ENCODE measurements around the gene RRP1.
A peak's percentile ranks its signal among the peaks of the same experiment; 100 is the strongest.

RRP1 gene

GRCh38 chr21:43753439-43753799, 36.0 kb upstream of the RRP1 start:
- no peak overlapping the region for H3K9ac ChIP-seq (ENCODE audit: insufficient read length, low read depth)
- peaks cover 96% of the 10 kb centered on the region for H3K36me3 ChIP-seq (ENCODE audit: insufficient read depth, insufficient read length, low read length)

DNA sequence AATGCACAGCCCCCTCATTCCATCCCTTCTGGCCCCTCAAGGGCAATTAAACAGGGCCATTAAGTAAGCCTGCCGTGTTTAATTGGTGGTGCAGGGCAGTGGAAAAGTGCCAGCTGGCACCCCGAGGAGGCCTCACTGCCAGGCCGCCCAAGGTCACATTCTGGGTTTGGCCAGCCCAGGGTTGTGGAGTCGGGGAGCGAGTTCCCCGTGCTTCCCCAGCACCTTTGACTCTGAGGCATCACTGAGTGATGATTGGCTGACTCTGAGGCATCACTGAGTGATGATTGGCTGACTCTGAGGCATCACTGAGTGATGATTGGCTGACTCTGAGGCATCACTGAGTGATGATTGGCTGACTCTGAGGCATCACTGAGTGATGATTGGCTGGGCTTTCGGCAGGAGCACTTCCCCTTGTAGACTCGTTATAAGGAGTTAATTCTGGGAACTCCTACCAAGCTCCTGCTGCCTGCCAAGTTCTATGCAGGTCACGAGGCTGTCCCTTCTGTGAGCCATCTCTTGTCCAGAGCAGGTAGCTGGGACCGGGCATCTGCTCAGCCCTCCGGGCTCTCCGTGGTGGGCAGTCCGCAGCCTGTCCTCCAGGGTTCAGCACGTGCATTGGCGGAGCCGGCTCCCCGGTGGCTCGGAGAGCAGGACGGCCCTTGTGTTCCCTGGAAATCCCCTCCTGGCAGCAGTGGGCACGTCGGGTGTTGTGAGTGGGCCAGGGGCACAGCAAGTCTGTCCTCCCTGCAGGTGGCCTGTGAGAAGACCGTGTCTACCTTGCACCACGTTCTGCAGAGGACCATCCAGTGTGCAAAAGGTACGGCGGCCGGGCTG, 34.2 kb upstream of the RRP1 start:
- Histone ChIP-seq H3K27me3 (ENCODE audit: insufficient read depth, insufficient read length) (no peaks in the 10 kb centered on the region), H3K36me3 (ENCODE audit: insufficient read depth, insufficient read length, low read length) (peaks cover 95% of the 10 kb centered on the region), H3K4me1 (ENCODE audit: insufficient read depth, insufficient read length) (peaks cover 9% of the 10 kb centered on the region), H3K4me3 (ENCODE audit: insufficient read length, low read depth) (no peak overlapping the region), H3K9ac (ENCODE audit: insufficient read length, low read depth) (no peak overlapping the region), H3K9me3 (ENCODE audit: insufficient read depth, low read length) (no peaks in the 10 kb centered on the region)
- TF ChIP-seq SUZ12 (IDR thresholded peaks at IDR 0.05; ENCODE audit: extremely low read depth, insufficient read depth, insufficient read length), result no peak
- TF ChIP-seq YY1 (IDR thresholded peaks at IDR 0.05; ENCODE audit: insufficient read depth, insufficient read length), result no peak
- no peak for TF ChIP-seq ZNF274 (IDR thresholded peaks at IDR 0.05; ENCODE audit: low read depth, low read length)
- DNase-seq (ENCODE audit: low read depth, low spot score), result no peak

More at GRCh38 chr21:43753439-43753799, 36.0 kb upstream of the RRP1 start:
- Histone ChIP-seq H3K9me3 (ENCODE audit: insufficient read depth, low read length) (no peaks in the 10 kb centered on the region), H3K27me3 (ENCODE audit: insufficient read depth, insufficient read length) (no peaks in the 10 kb centered on the region), H3K4me3 (ENCODE audit: insufficient read length, low read depth) (no peak overlapping the region), H3K4me1 (ENCODE audit: insufficient read depth, insufficient read length) (peaks cover 10% of the 10 kb centered on the region)
- no peak for DNase-seq (ENCODE audit: low read depth, low spot score)
- TF ChIP-seq SUZ12 (IDR thresholded peaks at IDR 0.05; ENCODE audit: extremely low read depth, insufficient read depth, insufficient read length) (no peak), ZNF274 (IDR thresholded peaks at IDR 0.05; ENCODE audit: low read depth, low read length) (no peak)

DNA sequence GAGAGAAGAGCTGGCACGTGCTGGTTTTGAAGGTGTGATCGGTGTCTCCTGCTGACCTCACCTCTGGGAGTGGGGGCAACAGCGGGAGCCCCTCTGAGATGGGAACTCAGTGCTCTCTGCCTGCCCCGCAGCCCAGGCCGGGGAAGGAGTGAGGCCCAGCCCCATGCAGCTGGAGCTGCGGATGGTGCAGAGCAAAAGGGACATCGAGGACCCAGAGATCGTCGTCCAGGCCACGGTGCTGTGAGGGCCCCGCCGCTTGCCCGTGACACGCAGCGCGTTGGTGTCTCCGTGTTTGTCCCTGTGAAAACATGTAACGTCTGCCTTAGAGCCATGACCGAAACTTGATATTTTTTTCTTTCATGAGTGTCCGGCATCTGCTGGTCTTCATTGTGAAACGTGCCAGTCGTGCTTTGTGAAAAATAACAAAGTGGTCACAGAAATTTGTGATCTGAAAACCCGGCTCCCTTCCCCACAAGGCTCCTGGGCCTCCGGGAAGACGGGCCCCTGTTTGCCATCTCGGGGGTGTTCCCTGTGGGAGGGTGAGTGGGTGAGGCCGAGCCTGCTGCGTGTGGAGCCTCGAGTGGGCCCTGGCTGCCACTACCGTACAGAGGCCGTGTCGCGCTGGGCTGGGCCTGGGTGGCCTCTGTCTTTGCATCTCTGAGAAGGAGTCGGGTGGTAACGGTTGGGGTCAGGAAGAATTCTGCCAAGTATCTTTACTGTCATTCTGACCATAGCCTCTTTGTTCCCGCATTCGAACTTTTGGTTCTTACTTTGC, 33.4 kb upstream of the RRP1 start:
- H3K4me3 ChIP-seq (ENCODE audit: insufficient read length, low read depth), result no peak overlapping the region
- peaks cover 9% of the 10 kb centered on the region for H3K4me1 ChIP-seq (ENCODE audit: insufficient read depth, insufficient read length)
- no peak overlapping the region for H3K9ac ChIP-seq (ENCODE audit: insufficient read length, low read depth)
- H3K27me3 ChIP-seq (ENCODE audit: insufficient read depth, insufficient read length), result no peaks in the 10 kb centered on the region
- no peaks in the 10 kb centered on the region for H3K9me3 ChIP-seq (ENCODE audit: insufficient read depth, low read length)
- no peak for TF ChIP-seq SUZ12 (IDR thresholded peaks at IDR 0.05; ENCODE audit: extremely low read depth, insufficient read depth, insufficient read length)
- no peak for TF ChIP-seq YY1 (IDR thresholded peaks at IDR 0.05; ENCODE audit: insufficient read depth, insufficient read length)
- no peak for TF ChIP-seq ZNF274 (IDR thresholded peaks at IDR 0.05; ENCODE audit: low read depth, low read length)
- no peak for DNase-seq (ENCODE audit: low read depth, low spot score)
- H3K36me3 ChIP-seq (ENCODE audit: insufficient read depth, insufficient read length, low read length), result peaks cover 94% of the 10 kb centered on the region

DNA sequence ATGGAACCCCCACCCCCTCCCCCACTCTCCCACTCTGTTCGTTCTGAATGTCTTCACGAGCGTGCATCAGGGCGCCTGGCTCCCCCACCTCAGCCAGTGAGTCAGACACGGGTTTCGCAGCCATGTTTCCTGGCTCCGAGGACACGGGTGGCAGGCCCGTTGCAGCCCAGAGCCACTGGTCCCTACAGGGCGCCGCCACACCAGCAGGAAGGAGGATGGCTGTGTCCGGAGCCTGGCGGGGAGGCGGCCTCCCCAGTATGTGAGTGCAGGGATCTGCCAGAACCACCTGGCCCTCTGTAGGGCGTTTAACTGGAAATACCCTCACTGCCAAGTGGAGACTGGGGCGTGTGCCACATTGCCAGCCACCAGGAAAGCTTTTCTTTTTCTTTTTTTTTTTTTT, 31.8 kb upstream of the RRP1 start:
- Histone ChIP-seq H3K4me3 (ENCODE audit: insufficient read length, low read depth) (no peak overlapping the region), H3K9ac (ENCODE audit: insufficient read length, low read depth) (peak overlapping the region; percentile 53), H3K9me3 (ENCODE audit: insufficient read depth, low read length) (no peaks in the 10 kb centered on the region), H3K27me3 (ENCODE audit: insufficient read depth, insufficient read length) (no peaks in the 10 kb centered on the region), H3K36me3 (ENCODE audit: insufficient read depth, insufficient read length, low read length) (peaks cover 97% of the 10 kb centered on the region), H3K4me1 (ENCODE audit: insufficient read depth, insufficient read length) (peaks cover 9% of the 10 kb centered on the region)
- TF ChIP-seq ZNF274 (IDR thresholded peaks at IDR 0.05; ENCODE audit: low read depth, low read length), result no peak
- no peak for TF ChIP-seq SUZ12 (IDR thresholded peaks at IDR 0.05; ENCODE audit: extremely low read depth, insufficient read depth, insufficient read length)
- no peak for TF ChIP-seq YY1 (IDR thresholded peaks at IDR 0.05; ENCODE audit: insufficient read depth, insufficient read length)
- no peak for DNase-seq (ENCODE audit: low read depth, low spot score)

GRCh38 chr21:43758111-43758641, 31.2 kb upstream of the RRP1 start:
- no peak for DNase-seq (ENCODE audit: low read depth, low spot score)
- no peak overlapping the region for H3K9ac ChIP-seq (ENCODE audit: insufficient read length, low read depth)
- peaks cover 97% of the 10 kb centered on the region for H3K36me3 ChIP-seq (ENCODE audit: insufficient read depth, insufficient read length, low read length)
- no peaks in the 10 kb centered on the region for H3K27me3 ChIP-seq (ENCODE audit: insufficient read depth, insufficient read length)
- TF ChIP-seq ZNF274 (IDR thresholded peaks at IDR 0.05; ENCODE audit: low read depth, low read length) (no peak), YY1 (IDR thresholded peaks at IDR 0.05; ENCODE audit: insufficient read depth, insufficient read length) (no peak), SUZ12 (IDR thresholded peaks at IDR 0.05; ENCODE audit: extremely low read depth, insufficient read depth, insufficient read length) (no peak)
- H3K4me1 ChIP-seq (ENCODE audit: insufficient read depth, insufficient read length), result peaks cover 9% of the 10 kb centered on the region
- H3K9me3 ChIP-seq (ENCODE audit: insufficient read depth, low read length), result no peaks in the 10 kb centered on the region
- H3K4me3 ChIP-seq (ENCODE audit: insufficient read length, low read depth), result no peak overlapping the region

DNA sequence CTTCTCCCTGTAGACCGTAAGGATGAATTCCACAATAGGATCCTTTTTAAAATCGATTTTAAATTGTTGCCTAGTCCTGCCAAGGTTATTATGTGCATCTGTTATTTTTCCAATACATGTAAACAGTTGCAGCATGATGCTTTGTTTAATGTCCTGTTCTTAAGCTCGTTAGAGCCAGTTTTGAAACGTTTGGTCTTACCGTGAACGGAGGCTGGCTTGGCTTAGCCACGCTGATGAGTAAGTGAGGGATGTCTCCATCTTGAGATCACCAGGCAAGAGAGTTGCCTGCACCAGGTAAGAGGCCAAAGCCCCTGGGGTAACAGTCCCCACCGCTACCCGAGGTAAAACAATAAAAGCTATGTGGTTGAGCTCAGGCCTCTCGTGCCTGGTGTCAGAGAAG, 30.6 kb upstream of the RRP1 start:
- Histone ChIP-seq H3K36me3 (ENCODE audit: insufficient read depth, insufficient read length, low read length) (peaks cover 93% of the 10 kb centered on the region), H3K4me3 (ENCODE audit: insufficient read length, low read depth) (no peak overlapping the region), H3K27me3 (ENCODE audit: insufficient read depth, insufficient read length) (no peaks in the 10 kb centered on the region), H3K9me3 (ENCODE audit: insufficient read depth, low read length) (no peaks in the 10 kb centered on the region), H3K4me1 (ENCODE audit: insufficient read depth, insufficient read length) (peaks cover 9% of the 10 kb centered on the region), H3K9ac (ENCODE audit: insufficient read length, low read depth) (no peak overlapping the region)
- TF ChIP-seq ZNF274 (IDR thresholded peaks at IDR 0.05; ENCODE audit: low read depth, low read length) (no peak), SUZ12 (IDR thresholded peaks at IDR 0.05; ENCODE audit: extremely low read depth, insufficient read depth, insufficient read length) (no peak), YY1 (IDR thresholded peaks at IDR 0.05; ENCODE audit: insufficient read depth, insufficient read length) (no peak)
- DNase-seq (ENCODE audit: low read depth, low spot score), result no peak

DNA sequence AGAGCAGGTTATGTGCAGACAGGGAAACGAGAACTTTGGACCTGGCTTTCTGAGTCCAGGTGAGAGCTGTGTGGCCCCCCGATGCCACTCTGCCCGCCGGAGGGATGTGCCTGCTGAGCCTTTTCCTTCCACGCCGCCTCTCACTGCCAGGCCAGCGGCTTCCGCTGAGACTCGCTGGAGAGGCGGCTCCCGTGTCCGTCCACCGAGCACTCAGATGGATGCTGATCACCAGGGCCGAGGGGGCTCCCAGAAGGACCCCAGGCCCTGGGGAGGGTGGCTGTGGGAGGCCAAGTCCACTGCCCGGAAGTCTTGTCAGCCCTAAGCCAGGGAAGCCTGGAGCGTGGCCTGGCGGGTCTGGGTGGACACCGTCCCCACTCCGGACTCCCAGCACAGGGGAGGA, 29.7 kb upstream of the RRP1 start:
- H3K9ac ChIP-seq (ENCODE audit: insufficient read length, low read depth), result no peak overlapping the region
- H3K4me3 ChIP-seq (ENCODE audit: insufficient read length, low read depth), result no peak overlapping the region
- no peaks in the 10 kb centered on the region for H3K9me3 ChIP-seq (ENCODE audit: insufficient read depth, low read length)
- DNase-seq (ENCODE audit: low read depth, low spot score), result no peak
- H3K4me1 ChIP-seq (ENCODE audit: insufficient read depth, insufficient read length), result peaks cover 17% of the 10 kb centered on the region
- H3K36me3 ChIP-seq (ENCODE audit: insufficient read depth, insufficient read length, low read length), result peaks cover 88% of the 10 kb centered on the region
- H3K27me3 ChIP-seq (ENCODE audit: insufficient read depth, insufficient read length), result no peaks in the 10 kb centered on the region
- TF ChIP-seq ZNF274 (IDR thresholded peaks at IDR 0.05; ENCODE audit: low read depth, low read length) (no peak), YY1 (IDR thresholded peaks at IDR 0.05; ENCODE audit: insufficient read depth, insufficient read length) (no peak), SUZ12 (IDR thresholded peaks at IDR 0.05; ENCODE audit: extremely low read depth, insufficient read depth, insufficient read length) (no peak)
